GM21423 (cell line): ENCODE results near the gene PTBP2.

ENCODE experiments used
- ATAC-seq: cut with Tn5 transposase; IDR thresholded peaks from one replicate; pipeline ENCODE4 v1.9.1; 2021; ENCODE audit warnings: mild to moderate bottlenecking, moderate library complexity; ENCODE audit not compliant: unreplicated experiment

Gene PTBP2

DNA sequence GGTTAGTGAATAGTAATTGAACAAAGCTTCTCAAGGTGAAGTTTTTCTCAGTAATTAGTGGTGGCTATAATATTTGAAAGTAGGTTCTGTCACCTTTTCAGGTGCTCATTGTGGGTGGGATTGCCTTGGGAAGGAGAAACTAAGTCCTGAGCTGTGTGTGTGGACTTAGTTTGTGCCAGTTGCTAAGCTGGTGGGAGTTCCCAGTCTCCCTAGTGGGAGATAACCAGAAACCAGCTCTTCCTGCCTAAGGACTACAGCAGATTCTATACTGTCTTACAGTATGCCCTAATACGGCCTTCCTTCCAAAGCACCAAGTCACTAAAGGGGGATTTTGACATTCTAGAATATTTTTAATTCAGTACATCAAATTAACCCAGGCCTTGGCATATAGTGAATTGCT, 94.3 kb downstream of the PTBP2 start:
- no peak for ATAC-seq

GRCh38 chr1:96820107-96820506, 98.5 kb downstream of the PTBP2 start:
- no peak for ATAC-seq

DNA sequence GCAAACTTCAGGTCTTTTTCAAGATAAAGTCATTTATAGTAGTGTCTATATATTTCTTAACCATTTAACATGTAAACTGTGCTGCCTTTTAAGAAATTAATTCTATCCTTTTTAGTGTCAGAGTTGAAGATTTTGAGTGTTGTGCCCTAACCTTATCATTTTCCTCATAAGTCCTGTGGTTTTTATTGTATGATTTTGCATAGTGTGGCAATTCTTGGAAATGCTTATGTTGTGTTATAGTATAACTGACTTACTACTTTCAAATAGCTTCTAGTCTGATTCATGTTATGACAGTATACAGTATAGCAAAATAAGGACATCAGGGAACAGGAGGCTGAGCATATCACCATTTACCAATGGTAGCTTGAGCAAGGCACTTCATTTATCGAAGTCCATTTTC, 99.1 kb downstream of the PTBP2 start:
- no peak for ATAC-seq

DNA sequence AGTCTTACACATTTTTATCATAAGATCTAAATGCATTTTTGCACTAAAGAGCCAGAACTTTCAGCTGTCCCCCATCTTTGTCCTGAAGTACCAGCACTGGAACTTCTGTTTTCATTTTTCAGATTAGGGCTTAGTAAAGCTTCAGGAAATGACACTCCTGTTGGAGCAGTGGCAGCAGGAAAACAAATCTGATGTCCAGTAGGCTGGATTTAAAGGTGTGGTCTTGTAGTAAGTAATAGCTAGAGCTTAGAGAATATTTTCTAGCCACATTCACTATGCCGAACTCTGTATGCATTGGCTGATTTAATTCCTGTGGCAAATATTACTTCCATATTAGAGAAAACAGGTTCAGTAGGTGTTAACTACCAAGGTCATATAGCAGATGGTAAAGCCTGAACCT, 103.6 kb downstream of the PTBP2 start:
- no peak for ATAC-seq

DNA sequence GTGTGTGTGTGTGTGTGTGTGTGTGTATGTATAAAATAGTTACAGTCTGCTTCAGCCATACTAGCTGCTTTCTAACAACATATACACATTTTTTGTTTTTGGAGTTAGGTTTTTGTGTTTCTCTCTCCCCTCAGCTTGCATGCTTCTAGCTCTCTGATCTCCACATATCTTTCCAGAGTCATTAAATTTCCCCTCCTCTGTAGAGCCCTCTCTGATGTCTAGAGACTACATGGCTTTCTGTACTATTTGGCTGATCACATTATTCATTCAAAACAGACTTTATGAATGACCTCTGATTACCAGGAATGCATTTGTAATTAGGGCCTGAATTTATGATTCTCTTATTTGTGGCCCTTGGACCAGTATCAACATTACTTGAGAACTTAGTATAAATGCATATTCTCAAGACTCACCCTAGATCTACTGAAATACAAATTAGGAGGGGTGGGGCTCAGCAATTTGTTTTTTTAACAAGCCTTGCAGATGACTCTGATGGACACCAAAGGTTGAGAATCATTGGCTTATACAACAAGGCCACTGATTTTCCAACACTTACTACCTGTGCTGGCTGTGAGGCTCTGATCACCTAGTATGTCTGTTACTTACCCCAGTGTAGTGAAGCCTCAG, 104.5 kb downstream of the PTBP2 start:
- no peak for ATAC-seq

DNA sequence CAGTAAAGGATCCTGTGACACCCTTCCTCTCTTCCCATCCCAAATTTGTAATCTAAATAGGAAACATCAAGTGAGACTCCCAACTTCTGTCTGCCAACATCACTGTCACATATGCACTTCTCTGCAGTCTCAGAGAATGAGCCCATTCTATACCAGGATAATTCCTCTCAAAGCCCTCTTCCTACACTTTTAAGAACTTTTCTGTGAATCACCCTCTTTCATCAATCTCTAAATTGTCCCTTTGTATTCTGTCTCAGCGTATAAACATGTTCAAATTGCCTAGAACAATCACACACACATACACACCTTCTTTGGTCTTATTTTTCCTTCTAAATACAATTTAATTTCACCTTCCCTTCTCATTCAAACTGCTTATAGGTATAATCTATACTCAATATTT, 111.8 kb downstream of the PTBP2 start:
- no peak for ATAC-seq

DNA sequence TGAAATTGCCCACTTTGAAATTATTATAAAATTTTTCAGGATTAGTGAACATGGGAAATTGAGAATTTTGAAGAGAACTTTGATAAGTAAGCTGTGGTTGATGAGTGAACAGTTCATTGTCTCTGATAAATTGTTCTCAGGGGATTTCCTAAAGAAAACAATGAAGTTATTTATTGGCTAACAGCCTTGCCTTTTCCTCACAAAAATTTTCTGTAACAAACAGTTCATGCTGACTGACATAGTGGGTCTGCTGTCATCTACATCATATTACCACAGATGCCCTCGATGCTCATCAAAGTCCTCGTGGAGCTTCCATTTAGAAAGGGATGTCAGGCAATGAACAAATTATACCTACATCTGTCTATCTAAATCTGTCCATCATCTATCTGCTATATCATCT, 113.4 kb downstream of the PTBP2 start:
- no peak for ATAC-seq

DNA sequence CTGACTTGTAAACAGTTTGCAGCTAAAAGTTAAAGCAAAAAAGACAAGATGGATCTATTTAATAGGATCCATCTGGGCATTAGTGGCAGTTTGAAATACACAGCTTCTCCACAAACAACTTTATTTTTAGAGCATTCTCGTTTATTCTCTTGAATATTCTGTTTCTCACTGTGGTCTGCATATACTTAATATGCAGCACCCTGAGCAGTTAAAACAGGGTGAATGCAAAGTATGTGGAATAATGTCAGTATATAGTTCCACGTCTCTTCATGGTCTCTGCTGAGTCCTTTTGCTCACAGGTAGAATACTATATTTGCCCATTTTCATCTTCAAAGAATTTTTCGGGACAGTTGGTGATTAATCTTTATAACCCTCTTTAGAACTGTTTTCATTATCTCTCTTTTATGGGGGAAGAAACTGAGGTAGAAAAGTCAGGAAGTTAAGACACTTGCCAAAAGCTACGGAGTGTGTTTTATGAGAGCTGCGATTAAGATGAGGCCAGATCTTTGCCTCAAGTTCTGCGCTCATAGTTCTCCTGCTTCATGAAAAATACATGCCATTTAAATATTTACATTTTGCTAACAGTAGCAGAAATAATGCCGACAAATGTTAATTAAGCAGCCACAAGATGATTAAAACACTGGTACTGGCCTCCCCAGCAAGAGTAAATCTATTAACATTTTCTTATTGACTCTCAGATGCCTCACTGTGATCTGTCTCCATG, 115.6 kb downstream of the PTBP2 start:
- ATAC-seq: no peak

GRCh38 chr1:96837781-96838216, 116.2 kb downstream of the PTBP2 start:
- ATAC-seq: no peak

GRCh38 chr1:96840396-96840795, 118.8 kb downstream of the PTBP2 start:
- ATAC-seq: no peak

DNA sequence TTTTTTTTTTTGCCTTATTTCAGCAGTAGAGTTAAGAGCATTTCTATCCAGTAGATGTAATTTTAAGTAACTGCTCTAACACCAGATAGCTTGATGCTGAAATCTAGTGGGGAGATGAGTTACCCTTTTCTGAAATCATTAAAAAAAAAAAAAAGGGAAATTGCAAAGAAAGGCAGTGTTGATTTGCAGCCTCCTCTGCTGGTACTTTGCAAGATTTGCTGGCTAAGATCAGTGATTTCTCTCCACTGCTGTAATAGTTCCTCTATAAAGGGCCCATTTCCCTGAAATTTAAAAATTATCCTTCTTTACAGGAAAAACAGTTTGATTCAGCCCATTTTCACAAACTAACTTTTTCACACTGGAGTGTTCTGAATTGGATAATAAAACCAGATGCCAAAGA, 120.6 kb downstream of the PTBP2 start:
- no peak for ATAC-seq

DNA sequence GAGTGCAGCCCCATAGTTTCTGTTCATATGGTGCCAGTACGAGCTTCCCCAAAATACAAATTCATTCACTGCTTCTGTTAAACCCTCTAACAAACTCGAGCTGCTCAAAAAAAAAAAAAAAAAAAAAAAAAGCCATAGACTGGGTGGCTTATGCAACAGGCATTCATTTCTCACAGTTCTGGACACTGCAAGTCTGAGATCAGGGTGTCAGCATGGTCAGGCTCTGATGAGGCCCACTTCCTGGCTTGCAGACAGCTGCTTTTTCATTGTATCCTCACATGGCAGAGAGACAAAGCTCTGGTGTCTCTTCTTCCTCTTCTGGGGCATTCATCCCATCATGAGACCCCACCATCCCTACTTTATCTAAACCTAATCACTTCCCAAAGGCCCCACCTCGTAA, 121.6 kb downstream of the PTBP2 start:
- ATAC-seq: no peak

GRCh38 chr1:96843601-96844000, 122.0 kb downstream of the PTBP2 start:
- ATAC-seq: no peak

- ATAC-seq: peak; percentile 88
Measured at GRCh38 chr1:96845464-96845863, 123.9 kb downstream of the PTBP2 start.

DNA sequence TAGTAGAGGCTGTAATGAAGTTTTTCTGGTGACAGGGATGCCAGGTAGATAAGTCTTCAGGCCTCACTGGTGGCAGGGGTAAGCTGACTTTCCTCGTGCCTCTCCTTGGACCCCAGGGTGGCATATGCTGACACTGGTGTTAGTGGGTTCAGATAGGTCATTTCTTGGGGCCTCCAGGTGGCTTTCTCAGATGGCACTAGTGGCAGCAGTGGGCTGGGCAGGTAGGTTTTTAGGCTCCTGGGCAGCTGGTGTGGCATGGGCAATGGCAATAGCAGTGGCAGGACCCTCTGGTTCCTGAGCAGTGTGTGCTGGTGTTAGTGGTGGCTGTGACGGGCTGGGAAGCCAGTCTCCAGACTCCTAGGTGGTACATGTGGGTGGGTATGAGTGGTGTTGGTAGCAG, 140.3 kb downstream of the PTBP2 start:
- no peak for ATAC-seq

DNA sequence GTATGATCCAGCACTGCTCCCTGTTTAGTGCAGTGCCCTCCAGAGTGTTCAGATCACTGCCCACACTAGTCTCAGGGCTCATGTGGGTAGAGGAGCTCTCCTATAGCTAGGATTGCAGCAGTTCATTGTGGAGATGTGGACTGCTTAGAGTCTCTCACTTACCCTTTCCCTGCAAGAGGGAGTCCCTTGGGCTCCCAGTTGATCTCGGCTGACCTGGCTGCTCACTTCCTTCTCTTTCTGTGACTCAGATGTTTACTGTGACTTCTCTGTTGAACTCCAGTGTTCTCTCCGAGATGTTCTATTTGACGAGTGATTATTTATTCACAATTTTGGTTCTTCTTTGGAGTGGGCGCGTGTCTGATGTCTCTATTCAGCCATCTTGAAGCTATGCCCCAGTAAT, 141.9 kb downstream of the PTBP2 start:
- ATAC-seq: no peak
